SK-N-SH treated with all-trans-retinoic acid at 6 μM for 48 hours (cell line): ENCODE data around the gene DNHD1.

Experiments
- ARNTL ChIP-seq: fragments of 450-650 bp; formaldehyde crosslinking; IDR thresholded peaks from 2 replicates; pipeline ENCODE4 v1.5.0; 2020; ENCODE audit warnings: low read depth, mild to moderate bottlenecking, moderate library complexity, borderline replicate concordance
- CREB5 ChIP-seq: fragments of 250-450 bp; sonication (Bioruptor Pico); IDR thresholded peaks from 2 replicates; pipeline ENCODE4 v1.5.1; 2020; ENCODE audit warnings: low read depth, mild to moderate bottlenecking, moderate library complexity
- CSDC2 ChIP-seq: fragments of 250-450 bp; sonication (Bioruptor Pico); IDR thresholded peaks from 2 replicates; pipeline ENCODE4 v1.5.0; 2020; ENCODE audit warnings: mild to moderate bottlenecking, moderate library complexity
- ESRRG ChIP-seq: fragments of 250-450 bp; sonication (Bioruptor Pico); IDR thresholded peaks from 2 replicates; pipeline ENCODE4 v1.6.1; 2021; ENCODE audit warnings: mild to moderate bottlenecking
- GLIS3 ChIP-seq: fragments of 250-450 bp; sonication (Bioruptor Pico); IDR thresholded peaks from 2 replicates; pipeline ENCODE4 v1.5.0; 2020; ENCODE audit warnings: mild to moderate bottlenecking, moderate library complexity
- OSR1 ChIP-seq: fragments of 250-450 bp; sonication (Bioruptor Pico); IDR thresholded peaks from 2 replicates; pipeline ENCODE4 v1.8.0; 2022; ENCODE audit warnings: moderate library complexity, mild to moderate bottlenecking, inconsistent platforms
- PATZ1 ChIP-seq: fragments of 250-450 bp; sonication (Bioruptor Pico); IDR thresholded peaks from 2 replicates; pipeline ENCODE4 v1.8.0; 2020; ENCODE audit warnings: mild to moderate bottlenecking, moderate library complexity, borderline replicate concordance
- PPARA ChIP-seq: fragments of 250-450 bp; sonication (Bioruptor Pico); IDR thresholded peaks from 2 replicates; pipeline ENCODE4 v1.5.0; 2020; ENCODE audit warnings: mild to moderate bottlenecking, borderline replicate concordance
- RARB ChIP-seq: fragments of 250-450 bp; sonication (Bioruptor Pico); IDR thresholded peaks from 2 replicates; pipeline ENCODE4 v1.8.0; 2021; ENCODE audit warnings: mild to moderate bottlenecking, moderate library complexity
- SNAI2 ChIP-seq: fragments of 250-450 bp; sonication (Bioruptor Pico); IDR thresholded peaks from 2 replicates; pipeline ENCODE4 v1.5.0; 2020; ENCODE audit warnings: mild to moderate bottlenecking, moderate library complexity
- TOX ChIP-seq: fragments of 250-450 bp; sonication (Bioruptor Pico); IDR thresholded peaks from 2 replicates; pipeline ENCODE4 v1.8.0; 2021; ENCODE audit warnings: mild to moderate bottlenecking, moderate library complexity, borderline replicate concordance
- ZNF565 ChIP-seq: fragments of 450-650 bp; formaldehyde crosslinking; conservative IDR thresholded peaks from 2 replicates; pipeline ENCODE4 v1.5.0; 2020; ENCODE audit warnings: low read depth, mild to moderate bottlenecking, moderate library complexity
- ZNF8 ChIP-seq: fragments of 450-650 bp; formaldehyde crosslinking; IDR thresholded peaks from 2 replicates; pipeline ENCODE4 v1.5.0; 2020; ENCODE audit warnings: mild to moderate bottlenecking, moderate library complexity

- no peak for TF ChIP-seq CREB5 (CRISPR knock-in tag)
- TF ChIP-seq TOX (CRISPR knock-in tag) = no peak
- TF ChIP-seq OSR1 = no peak
- TF ChIP-seq ARNTL (CRISPR knock-in tag) = no peak
- no peak for TF ChIP-seq CSDC2
- TF ChIP-seq PATZ1 (CRISPR knock-in tag) = no peak
- no peak for TF ChIP-seq ESRRG (CRISPR knock-in tag)
- no peak for TF ChIP-seq RARB (CRISPR knock-in tag)
- TF ChIP-seq SNAI2 (CRISPR knock-in tag) = no peak
- TF ChIP-seq ZNF565 = no peak
- TF ChIP-seq PPARA (CRISPR knock-in tag) = no peak
- TF ChIP-seq GLIS3 (CRISPR knock-in tag) = no peak
- TF ChIP-seq ZNF8 (CRISPR knock-in tag) = no peak
Observed at GRCh38 chr11:6531267-6531752, 34.2 kb downstream of the DNHD1 start.
